GM19463 (cell line): Measurements from ENCODE around the gene KDM5B.
"Not testable (repeated sequence)": the region's sequence is repeated elsewhere in the genome, so short reads cannot be mapped to it uniquely, and the experiment has no call there.

Experiments
- ATAC-seq: cut with Tn5 transposase; IDR thresholded peaks from one replicate; pipeline ENCODE4 v1.9.1; 2021; ENCODE audit warnings: mild to moderate bottlenecking, moderate library complexity; ENCODE audit not compliant: unreplicated experiment

Gene KDM5B

DNA sequence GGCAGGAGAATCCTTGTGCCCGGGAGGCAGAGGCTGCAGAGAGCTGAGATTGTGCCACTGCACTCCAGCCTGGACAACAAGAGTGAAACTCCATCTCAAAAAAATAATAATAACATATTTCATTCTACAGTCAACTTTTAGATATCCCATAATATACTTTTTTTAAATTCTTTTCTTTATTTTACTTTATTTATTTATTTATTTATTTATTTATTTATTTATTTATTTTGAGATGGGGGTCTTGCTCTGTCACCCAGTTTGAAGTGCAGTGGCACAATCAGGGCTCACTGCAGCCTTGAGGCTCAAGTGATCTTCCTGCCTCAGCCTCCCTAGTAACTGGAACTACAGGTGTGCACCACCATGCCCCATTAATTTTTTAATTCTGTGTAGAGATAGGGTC lies 94.0 kb downstream of the KDM5B start:
- ATAC-seq, result not testable (repeated sequence)

DNA sequence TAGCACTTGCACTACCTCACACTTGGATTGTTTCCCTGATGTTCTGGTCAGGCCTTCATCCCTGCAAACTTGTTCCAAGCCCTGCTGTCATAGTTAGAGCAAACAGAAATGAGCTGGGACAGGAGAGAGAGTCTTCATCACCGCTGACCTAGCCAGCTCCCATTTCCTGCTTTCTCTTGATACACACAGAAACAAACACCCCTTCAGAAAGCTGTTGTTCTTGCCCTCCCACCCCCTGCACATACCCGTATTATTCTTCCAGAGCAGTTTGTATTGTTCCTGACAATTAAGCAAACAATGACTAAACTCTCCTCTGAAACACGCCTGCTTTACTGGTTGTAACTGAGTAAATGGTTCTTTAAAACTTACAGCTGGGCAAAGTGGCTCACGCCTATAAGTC lies 95.1 kb downstream of the KDM5B start:
- ATAC-seq, result no peak

DNA sequence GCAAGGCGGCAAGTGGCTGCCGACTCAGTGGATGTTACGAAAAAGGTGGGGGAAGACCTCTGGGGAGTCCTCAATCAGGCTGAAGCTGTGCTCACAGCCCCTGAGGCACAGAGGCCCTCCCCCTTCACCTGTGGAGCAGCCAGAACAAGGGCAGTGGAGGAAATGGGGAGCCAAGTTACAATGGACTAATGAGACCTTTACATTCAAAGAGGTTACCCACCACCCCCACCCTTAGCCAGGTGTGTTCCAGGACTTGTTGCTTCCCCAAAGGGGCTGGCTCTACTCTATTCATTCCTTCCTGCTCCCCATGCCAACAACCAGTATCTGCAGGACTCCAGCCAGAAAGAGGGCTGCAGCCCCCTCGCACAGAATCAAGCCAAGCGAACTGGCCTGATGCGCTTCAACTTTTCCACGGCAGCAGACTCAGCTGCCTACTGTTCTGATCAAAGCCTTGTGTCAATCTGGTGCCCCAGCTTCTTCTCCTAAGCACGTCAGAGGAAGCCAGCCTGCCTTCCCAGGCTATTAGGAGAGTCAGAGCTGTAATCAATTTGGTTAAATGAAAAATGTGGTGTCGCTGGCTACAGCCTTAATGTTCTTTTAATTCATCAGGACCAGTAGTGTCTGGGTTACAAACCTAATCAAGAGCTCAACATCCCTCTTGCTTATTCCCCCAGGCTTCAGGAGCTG lies 96.1 kb downstream of the KDM5B start:
- no peak for ATAC-seq

DNA sequence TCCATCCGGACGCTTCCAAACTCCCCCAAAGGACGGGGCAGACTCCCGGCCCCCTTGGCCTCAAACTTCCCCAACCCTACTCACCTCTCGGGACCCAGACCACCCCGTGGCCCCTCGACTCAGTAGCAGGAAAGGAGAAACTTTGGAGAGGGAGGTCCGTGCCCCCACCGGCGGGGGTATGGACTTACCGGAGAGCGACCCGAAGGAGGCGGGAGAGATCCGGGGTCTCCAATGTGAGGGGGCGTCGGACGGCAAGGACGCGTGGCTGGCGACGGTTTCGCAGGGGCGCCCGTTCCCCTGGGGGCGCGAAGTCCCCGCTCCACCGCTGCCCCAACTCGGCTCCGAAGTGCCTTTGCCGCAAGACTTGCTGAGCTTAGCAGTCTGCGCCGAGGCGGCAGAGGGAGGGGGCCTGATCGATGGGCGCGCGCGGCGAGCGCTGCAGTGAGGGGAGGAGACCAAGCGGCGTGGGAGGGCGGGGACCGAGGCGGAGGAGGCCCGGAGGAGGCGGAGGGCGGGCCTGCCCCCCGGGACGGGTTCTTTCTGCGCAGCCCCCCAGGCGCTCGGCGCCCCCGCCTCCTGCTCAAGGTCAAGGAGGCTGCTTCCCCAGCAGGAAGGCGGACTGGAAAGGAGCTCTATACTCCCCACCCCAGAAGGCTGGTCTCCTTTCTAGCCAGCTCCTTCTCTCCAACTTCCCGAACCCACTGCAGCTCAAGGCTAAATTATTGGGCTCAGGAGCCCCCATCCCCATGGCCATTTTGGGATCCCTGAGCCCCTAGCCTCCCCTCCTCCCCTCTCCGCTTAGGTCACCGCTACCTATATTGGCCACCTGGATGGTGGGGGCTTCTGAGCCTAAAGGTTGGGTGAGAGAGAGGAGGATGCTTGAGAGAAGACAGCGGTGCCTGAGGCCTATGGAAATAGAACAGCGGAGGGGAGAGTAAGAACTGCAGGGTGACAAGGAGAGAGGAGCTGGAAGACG lies 97.9 kb downstream of the KDM5B start, which contains the start of gene SYT2:
Gene SYT2, minus strand, starts transcription at position 385 of the 976 bp plus-strand sequence. CDS start 104,682 bp downstream, outside the sequence.
- ATAC-seq, result no peak

DNA sequence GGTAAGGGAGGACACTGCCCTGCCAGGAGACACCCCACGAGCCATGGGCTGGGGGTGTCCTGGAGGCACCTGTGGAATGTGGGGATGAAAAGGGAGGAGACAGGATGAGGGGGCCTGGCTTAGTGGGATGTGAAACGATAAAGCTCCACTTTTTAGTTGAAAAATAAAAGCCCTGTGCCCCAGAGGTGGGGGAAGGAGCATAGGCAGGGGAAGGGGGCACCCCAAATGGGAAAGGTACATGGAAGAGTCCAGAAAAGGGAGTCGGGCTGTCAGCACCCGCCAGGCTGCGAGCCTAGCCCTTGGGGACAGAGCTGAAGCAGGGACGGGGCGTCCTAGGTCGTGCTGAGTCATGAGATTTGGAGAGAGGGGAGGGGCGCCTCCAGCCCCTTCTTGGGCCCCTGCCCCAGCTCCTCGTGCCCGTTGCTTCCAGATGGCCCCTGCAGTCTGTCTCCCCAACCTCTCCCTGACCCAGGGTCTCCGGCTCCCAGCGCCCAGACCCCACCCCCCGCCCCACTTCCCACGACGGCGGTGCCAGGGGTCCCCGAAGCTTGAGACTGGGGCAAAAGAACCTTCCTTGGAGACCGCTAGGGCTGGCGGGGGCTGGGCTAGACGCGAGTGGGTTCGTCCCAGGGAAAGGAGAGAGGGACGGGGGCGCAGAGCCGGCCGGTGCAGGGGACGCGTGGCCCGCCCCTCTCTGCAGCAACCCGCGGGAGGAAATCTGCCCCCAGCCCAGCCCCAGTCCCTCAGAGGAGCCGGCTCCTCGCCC lies 98.8 kb downstream of the KDM5B start:
- no peak for ATAC-seq

DNA sequence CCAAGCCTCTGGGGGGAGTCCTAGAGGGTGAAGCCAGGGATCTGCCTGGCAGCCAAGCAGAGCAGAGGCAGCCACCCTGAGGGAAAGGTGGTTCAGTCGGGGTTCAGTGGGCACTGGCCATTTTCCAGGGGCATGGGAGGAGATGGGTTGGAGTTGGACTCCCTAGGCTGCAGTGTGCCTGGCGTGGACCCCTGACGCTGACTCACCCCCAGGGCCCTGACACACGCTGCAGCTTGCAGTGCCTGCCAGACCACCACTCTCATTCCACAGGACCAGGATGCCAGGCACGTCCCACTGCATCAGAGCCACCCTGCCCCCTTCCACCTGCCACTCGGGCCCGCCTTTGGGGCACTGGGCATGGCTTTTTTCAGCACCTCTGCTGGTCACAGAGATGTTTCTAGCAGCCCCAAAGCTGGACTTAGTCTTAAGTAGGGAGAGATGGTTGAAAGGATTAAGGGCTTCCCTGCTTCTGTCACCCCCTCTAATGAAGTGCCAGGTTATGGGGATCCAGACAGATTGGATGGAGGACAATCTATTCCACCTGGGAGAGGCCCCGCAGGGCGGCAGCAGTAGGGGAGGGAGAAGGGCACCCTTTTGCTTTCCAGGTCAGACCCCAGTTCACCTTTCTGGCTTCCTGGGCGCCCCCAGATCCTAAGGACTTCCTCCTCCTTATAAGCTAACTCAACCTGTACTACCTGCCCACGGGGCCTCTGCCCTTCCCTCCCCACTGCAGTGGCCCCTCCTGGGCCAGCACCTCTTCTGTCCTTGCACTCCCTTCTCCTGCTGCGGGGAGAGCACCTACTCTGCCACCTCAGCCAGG lies 99.6 kb downstream of the KDM5B start:
- ATAC-seq, result no peak

DNA sequence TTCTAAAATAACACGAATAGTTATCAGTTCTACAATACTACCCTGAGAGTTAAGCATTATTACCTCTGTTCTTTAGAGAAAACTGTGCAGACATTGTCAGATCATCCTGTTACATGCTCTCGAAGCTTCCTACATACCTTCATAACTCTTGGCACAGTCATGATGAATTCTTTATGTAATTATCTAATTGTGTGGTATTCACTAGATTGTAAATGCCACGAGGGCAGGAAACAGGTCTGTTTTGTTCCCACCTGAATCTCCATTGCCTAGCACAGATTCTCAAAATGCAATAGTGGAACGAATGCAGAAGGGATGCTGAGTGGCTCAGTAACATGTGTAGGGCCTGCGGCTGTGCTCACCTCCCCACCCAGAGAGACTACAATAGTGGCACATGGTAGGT lies 101.4 kb downstream of the KDM5B start:
- ATAC-seq, result no peak

DNA sequence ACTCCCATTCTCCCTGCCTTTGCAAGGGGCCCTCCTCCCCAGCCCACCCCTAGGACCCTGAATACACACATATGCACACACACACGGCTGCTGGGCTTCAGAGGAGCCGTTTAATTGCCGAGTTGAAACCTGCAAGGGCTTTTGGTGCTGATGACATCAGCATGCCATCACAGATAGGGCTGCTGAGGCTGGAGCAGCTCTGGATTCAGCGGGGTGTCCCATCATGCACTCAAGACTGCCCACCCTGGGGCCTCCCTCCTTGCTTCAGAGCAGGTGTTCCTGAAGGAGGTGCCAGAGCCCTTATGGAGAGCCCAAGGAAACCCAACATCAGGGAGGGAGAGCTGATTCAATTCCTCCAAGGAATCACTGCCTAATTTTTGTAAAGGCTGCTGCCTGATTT lies 103.6 kb downstream of the KDM5B start:
- no peak for ATAC-seq

DNA sequence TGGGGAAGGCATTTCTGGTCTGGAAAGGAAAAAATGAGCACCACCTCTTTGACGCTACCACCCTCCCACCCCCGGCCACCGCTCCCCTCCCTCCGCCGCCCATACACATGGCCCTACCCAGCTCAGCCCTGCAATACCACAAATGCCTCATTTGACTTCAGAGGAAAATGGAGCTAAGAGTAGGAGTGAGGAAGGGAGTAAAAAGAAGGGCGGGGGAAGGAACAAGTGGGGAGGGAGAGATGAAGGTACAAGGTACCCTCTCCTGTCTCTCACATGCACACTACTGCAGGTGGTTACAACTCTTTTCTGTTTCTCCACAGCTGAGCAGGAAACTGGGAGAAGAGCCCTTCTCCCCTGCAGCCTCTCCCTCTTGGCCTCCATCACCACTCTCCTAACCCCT lies 105.0 kb downstream of the KDM5B start:
- ATAC-seq, result no peak

DNA sequence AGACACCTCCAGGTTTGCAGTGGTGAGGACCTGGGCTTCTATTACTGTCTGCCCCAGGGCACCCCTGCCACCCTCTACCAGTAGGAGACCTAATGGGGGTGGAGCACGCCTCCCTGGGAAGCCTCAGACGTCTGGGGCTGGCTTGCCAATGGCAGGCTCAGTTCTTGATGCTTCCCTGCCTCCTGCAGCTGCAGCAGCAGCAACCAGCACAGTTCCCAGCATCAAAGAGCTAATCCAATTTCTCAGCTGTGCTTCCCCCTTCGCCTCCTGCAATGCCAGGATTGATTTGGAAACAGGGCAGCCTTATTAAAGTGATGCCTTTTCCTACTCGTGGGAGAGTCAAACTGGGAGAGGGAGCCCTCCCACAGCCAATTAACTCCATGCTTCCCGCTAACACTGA lies 106.1 kb downstream of the KDM5B start:
- no peak for ATAC-seq

DNA sequence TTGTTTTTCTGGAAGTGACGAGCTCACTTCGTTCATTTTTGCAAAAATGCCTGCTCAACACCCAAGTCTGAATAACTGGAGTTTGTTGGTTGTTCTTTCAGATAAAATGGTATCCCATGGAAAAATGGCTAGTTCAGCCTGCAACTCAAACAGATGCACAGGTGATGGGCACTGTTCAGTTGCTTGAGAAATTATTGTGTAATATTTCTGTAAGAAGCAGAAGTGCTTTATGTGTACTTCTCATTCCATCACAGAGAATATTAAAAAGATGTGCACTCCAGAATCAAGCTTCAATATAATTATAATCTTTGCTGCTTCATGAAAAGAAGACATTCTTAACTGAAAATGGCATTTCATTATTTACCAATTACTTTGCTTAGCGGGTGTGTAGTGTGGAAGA lies 107.0 kb downstream of the KDM5B start:
- no peak for ATAC-seq

DNA sequence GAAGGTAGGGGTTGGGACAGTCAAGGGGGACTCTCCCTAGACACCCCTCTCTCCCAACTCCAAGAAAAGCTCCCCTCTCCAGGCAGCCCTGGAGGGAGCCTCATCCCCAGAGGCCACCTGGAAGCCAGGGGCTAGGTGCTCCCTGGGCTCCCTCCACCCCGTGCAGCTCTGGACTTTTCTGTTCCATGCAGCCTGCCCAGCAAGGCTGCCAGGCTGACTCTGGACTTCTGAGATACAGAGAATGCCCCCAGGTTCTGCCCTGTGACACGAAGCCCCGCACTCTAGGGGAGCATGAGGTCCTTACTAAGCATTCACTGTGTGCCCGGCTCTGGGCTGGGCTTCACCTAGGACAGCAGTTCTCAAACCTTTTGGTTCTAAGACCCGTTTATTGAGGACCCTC lies 108.2 kb downstream of the KDM5B start:
- ATAC-seq, result no peak

DNA sequence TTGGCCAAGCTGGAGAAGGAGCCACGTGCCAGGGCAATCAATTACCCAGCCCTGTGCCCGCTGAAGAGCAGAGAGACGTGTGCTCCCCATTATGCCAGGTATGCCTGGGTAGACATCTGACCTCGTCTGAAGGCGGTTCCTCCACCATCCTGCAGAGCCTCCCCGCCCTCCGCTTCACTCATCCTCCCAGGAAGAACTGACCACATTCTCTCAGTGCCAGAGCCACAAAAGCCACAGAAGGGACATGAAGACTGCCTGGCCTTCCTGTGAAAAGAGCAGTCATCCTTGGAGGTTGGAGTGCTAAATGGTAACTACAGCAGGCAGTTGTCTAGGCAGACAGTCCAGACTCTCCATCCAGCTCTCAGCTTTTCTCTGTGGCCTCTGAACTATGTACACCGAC lies 109.9 kb downstream of the KDM5B start:
- ATAC-seq, result no peak

DNA sequence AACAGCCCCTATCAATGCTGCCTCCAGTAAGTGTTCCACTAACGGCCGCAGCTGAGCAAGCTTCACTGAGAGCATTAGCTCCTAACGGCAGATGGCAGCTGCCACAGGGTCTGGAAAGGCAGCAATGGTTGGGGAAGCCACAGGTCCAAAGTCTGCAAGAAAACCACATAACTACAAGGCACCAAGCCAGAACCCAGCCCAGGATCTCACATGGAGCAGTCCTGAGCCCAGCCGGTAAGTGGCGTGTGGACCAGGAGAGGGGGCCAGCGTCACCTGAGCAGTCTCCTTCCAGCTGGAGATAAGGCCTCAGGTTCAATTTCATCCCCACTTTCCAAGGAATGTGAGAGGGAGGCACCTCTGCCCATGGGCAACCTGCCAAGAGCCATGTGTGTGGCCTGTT lies 111.2 kb downstream of the KDM5B start:
- ATAC-seq, result no peak

DNA sequence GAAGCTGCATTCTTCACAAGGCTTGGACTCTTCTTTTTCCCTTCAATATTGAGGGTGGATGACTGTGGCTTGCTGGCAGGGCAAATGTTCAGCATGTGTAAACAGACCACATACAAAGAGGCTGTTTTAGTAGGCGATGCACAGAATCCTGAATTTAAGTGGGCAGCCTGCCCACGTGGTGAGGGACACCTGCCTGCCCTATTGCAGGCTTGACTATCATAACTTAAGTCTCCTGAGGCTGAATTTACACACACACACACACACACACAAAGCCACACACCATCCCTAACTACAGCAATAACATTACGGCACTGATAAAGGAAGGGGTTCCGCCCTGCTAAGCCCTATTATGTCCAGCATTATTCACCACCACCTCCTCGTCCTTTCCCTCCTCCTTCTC lies 113.9 kb downstream of the KDM5B start:
- no peak for ATAC-seq

DNA sequence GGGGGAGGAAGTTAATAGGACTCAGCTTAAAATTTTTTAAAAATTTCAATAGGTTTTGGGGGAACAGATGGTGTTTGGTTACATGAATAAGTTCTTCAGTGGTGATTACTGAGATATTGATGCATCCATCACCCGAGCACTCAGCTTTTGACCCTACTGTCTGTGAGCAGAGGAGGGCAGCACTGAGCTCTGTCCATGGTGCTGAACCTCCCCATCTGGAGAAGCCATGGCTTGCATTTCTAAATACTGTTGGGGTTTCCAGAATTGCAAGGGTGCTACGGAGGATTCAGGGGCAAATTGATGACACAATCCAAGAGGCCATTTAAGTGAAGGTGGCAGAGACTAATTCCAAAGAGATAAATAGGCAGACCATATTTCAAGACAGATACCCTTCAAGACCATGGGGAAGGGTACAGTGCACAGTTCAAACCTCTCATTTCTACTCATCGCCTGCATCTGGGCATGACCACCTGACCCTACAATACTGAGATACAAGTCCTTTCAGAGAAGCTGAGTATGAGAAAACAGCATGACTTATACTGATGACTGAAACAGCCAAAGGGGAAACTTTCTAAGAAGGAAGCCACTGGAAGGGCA lies 115.2 kb downstream of the KDM5B start:
- ATAC-seq, result no peak

DNA sequence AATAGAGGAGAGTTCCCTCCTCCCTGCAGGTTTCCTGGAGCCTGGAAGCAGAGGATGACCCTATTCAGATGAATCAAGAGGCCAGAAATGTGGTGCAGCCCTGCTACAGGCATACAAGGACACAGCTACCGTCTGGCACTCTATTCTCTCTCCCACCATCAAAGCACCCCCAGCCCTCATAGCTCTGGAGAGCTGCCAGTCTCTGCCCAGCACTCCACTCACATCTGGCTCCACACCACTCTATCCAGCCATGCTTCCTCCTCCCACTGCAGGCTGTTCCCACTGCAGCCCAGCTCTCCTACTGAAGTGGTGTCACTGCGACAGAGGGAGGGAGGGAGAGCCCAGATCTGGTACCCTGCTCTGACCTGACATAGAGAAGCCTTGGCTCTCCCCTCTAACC lies 116.4 kb downstream of the KDM5B start:
- ATAC-seq, result no peak

DNA sequence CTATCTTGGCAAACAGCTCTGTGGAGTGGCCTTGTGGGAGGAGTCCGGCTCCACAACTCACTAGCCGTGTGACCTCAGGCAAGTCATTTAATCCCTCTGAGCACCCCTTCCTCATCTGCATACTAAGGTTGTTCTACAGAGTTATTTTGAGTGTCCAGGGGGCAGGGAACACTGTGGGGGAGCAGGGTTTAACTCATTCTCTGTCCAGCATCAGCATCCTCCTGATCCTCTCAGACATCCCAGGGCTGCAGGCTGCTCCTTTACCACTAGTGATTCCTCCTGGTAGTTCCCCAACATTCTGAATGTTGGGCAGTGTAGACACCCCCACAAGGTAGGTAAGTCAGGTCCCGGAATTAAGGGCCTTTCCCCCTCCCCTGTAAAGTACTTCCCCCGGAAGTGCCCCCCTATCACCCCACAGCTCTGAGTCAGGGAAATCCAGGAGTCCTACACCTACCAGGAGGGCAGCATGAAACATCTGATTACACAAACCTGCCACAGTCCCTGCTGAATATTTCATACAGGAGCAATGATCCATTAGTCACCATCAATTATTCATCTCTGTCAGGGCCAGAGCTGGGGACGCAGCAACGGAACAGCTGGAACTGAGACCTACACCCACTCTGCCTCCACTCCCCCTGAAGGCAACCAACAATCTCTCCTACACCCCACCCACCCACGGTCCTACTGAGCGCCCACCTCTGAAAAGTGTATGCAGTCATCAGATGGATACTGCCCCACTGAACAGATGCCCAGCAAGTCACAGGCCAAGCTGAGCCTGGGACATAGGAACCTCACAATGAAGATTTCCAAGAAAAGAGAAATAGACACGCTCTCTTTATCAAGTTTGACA lies 118.5 kb downstream of the KDM5B start:
- no peak for ATAC-seq

DNA sequence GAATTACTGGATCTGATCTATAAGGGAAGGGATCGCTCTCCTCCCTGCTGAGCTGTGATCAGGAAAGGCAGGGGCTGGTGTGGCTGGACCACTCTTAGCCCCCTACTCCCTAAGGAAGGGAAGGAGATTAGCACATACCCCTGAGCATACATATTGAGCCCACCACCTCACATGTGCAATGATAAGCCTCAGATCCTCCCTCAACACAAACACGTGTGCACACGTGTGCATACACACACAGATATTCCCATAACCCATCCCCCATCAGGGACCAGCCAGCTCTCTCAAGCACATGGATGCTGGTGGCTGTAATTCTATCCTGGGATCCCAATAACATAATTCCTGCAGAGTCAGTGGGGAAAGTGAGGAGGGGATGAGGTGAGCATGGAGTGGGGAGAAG lies 119.1 kb downstream of the KDM5B start:
- ATAC-seq, result no peak
